Measurements from ENCODE around the gene ADIPOR2. TPM values are rescaled to one million over a fixed set of nuclear protein-coding genes. Genes with fewer than 3 reads are reported as not detected.

The ADIPOR2 gene
- total and polyA plus RNA-seq, 10 of the 15 experiments (the other 5 are each of a cell fraction or from before 2014, with no cell fraction given) = 8.6 to 65.0 (median 38.0) TPM

DNA sequence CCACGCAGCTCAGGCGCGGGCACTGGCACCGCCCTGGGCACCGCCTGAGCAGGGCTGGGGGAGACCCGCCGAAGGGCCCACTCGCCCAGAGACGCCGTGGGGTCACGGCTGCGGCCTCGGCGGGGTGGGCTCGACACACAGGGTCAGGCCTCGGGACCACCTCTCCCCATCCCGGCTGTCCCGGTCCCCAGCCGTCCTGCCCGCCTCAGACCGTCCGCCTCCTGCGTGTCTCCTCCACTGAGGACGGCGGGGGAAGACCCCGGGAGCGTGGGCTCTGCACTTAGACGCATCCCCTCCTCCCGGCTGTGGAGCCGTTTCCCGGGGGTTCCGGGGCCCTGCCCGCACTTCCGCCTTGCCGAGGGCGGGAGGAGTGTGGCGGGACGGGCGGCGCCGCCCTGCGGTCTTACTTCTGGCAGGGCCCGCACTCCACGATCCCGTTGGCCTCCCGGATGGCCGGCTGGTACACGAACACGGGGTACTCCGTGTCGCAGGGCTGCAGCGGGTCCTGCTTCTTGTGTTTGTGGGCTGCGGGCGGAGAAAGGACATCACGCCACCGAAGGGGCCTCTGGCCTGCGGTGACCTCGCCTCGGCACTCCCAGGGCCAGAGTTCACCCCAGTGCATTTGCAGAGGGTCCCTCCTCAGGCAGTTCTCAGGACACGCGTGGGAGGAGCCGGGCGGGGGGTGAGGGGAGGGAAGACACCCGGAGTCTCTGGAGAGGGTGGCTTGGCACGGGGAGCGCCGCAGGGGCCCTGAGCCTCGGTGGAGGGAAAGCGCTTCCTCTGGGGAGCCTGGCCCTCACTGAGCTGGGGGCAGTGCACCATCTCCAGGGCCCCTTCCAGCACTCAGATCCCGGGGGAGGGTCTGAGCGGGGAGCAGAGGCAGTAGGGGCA lies 106.4 kb downstream of the ADIPOR2 start (continued):
- peak; percentile 28 for TF ChIP-seq E4F1 (IDR thresholded peaks at IDR 0.05; ENCODE audit: borderline replicate concordance, partially characterized antibody)
- TF ChIP-seq TAF1 (IDR thresholded peaks at IDR 0.05; ENCODE audit: borderline replicate concordance, low read depth, low read length) = 0 out of 2 replicates have a peak, but pooled peaks have one; percentile 33
- TF ChIP-seq, protein P1, sequence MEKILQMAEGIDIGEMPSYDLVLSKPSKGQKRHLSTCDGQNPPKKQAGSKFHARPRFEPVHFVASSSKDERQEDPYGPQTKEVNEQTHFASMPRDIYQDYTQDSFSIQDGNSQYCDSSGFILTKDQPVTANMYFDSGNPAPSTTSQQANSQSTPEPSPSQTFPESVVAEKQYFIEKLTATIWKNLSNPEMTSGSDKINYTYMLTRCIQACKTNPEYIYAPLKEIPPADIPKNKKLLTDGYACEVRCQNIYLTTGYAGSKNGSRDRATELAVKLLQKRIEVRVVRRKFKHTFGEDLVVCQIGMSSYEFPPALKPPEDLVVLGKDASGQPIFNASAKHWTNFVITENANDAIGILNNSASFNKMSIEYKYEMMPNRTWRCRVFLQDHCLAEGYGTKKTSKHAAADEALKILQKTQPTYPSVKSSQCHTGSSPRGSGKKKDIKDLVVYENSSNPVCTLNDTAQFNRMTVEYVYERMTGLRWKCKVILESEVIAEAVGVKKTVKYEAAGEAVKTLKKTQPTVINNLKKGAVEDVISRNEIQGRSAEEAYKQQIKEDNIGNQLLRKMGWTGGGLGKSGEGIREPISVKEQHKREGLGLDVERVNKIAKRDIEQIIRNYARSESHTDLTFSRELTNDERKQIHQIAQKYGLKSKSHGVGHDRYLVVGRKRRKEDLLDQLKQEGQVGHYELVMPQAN (conservative IDR thresholded peaks at IDR 0.05) = peak; percentile 33; the same call in 1 of the 2 replicates
- 0 out of 2 replicates have a peak, but pooled peaks have one; percentile 10 for TF ChIP-seq PAX5 (IDR thresholded peaks at IDR 0.05; ENCODE audit: borderline replicate concordance, low read depth, low read length)
- TF ChIP-seq BRCA1 (IDR thresholded peaks at IDR 0.05; ENCODE audit: low read depth, low read length) = no peak
- 0 out of 2 replicates have a peak, but pooled peaks have one; percentile 21 for TF ChIP-seq POLR2AphosphoS5 (IDR thresholded peaks at IDR 0.05; ENCODE audit: low read length)
- TF ChIP-seq IKZF2 (IDR thresholded peaks at IDR 0.05) = peak in 1 of 2 experiments; percentile 36; a peak in 3 of 4 replicates
- no peak for TF ChIP-seq CBFB (IDR thresholded peaks at IDR 0.05; ENCODE audit: low read depth)
- TF ChIP-seq PRDM15 (CRISPR knock-in tag; IDR thresholded peaks at IDR 0.05) = no peak
- TF ChIP-seq, protein P2, sequence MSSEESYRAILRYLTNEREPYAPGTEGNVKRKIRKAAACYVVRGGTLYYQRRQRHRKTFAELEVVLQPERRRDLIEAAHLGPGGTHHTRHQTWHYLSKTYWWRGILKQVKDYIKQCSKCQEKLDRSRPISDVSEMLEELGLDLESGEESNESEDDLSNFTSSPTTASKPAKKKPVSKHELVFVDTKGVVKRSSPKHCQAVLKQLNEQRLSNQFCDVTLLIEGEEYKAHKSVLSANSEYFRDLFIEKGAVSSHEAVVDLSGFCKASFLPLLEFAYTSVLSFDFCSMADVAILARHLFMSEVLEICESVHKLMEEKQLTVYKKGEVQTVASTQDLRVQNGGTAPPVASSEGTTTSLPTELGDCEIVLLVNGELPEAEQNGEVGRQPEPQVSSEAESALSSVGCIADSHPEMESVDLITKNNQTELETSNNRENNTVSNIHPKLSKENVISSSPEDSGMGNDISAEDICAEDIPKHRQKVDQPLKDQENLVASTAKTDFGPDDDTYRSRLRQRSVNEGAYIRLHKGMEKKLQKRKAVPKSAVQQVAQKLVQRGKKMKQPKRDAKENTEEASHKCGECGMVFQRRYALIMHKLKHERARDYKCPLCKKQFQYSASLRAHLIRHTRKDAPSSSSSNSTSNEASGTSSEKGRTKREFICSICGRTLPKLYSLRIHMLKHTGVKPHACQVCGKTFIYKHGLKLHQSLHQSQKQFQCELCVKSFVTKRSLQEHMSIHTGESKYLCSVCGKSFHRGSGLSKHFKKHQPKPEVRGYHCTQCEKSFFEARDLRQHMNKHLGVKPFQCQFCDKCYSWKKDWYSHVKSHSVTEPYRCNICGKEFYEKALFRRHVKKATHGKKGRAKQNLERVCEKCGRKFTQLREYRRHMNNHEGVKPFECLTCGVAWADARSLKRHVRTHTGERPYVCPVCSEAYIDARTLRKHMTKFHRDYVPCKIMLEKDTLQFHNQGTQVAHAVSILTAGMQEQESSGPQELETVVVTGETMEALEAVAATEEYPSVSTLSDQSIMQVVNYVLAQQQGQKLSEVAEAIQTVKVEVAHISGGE (CRISPR knock-in tag; IDR thresholded peaks at IDR 0.05) = no peak
- TF ChIP-seq, protein P3, sequence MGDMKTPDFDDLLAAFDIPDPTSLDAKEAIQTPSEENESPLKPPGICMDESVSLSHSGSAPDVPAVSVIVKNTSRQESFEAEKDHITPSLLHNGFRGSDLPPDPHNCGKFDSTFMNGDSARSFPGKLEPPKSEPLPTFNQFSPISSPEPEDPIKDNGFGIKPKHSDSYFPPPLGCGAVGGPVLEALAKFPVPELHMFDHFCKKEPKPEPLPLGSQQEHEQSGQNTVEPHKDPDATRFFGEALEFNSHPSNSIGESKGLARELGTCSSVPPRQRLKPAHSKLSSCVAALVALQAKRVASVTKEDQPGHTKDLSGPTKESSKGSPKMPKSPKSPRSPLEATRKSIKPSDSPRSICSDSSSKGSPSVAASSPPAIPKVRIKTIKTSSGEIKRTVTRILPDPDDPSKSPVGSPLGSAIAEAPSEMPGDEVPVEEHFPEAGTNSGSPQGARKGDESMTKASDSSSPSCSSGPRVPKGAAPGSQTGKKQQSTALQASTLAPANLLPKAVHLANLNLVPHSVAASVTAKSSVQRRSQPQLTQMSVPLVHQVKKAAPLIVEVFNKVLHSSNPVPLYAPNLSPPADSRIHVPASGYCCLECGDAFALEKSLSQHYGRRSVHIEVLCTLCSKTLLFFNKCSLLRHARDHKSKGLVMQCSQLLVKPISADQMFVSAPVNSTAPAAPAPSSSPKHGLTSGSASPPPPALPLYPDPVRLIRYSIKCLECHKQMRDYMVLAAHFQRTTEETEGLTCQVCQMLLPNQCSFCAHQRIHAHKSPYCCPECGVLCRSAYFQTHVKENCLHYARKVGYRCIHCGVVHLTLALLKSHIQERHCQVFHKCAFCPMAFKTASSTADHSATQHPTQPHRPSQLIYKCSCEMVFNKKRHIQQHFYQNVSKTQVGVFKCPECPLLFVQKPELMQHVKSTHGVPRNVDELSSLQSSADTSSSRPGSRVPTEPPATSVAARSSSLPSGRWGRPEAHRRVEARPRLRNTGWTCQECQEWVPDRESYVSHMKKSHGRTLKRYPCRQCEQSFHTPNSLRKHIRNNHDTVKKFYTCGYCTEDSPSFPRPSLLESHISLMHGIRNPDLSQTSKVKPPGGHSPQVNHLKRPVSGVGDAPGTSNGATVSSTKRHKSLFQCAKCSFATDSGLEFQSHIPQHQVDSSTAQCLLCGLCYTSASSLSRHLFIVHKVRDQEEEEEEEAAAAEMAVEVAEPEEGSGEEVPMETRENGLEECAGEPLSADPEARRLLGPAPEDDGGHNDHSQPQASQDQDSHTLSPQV (IDR thresholded peaks at IDR 0.05) = 0 out of 2 replicates have a peak, but pooled peaks have one; percentile 20

All from GM12878 (cell line).